HG02840 (cell line): ENCODE data around the gene TOP2A.

ENCODE experiments used
- ATAC-seq: cut with Tn5 transposase; IDR thresholded peaks from one replicate; pipeline ENCODE4 v1.9.1; 2021; ENCODE audit warnings: mild to moderate bottlenecking, moderate library complexity, moderate number of reproducible peaks; ENCODE audit not compliant: unreplicated experiment, low FRiP score

The TOP2A gene

DNA sequence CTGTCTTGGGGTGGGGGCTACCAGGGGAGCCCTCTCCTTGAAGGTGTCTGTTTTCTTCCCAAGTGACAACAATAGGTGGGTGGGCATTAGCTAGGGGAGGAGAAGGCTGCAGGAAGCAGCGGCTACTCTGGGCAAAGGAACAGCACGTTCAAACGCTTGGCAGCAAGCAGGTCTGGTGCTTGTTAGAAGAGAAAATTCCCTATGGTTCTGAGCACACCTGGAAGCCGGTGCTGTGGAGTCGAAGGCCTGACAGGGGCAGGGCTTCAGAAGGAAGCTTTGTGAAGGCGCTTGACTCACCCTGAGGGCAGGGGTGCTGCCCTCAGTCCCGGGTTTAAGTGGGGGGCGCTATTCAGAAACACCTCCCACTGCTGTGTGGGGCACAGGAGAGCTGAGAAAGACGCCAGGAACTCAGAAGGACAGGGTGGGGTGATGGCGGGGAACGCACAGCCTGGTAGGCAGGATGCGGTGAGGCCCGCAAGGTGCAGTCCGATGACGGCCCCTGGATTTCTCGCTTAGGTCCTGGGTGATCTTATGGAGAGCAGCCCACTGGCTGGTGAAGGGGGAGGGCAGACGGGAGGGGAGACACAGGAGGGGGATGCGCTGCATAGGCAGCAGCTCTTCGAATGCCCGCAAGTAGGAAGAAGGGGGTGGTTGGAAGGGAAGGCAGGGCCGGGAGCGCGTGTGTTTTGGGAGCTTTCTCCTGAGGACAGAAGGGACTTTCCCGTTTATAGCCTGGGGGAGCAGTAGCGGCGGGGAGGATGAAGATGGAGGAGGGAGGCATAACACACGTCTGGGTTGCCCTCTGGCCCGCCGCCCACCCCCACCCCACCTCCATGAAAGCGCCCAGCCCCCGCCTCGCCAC is 56.4 kb downstream of the TOP2A start:
- ATAC-seq: no peak

DNA sequence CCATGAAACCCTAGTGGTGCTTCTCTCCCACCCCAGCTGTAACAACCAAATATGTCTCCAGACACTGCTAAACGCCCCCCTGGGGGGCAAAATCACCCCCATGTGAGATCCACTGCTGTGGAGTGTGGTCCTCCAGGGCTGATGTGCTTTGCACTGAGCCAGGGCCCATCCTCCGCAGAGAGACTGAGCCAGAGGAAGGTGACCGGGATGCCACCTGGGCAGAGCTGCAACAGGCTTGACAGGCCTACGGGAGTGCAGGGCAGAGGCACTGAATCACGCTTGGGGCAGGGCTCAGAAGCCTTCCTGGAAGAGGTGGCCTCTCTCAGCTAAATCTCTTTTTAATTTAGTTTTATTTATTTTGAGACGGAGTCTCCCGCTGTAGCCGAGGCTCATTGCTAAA is 57.6 kb downstream of the TOP2A start:
- no peak for ATAC-seq

DNA sequence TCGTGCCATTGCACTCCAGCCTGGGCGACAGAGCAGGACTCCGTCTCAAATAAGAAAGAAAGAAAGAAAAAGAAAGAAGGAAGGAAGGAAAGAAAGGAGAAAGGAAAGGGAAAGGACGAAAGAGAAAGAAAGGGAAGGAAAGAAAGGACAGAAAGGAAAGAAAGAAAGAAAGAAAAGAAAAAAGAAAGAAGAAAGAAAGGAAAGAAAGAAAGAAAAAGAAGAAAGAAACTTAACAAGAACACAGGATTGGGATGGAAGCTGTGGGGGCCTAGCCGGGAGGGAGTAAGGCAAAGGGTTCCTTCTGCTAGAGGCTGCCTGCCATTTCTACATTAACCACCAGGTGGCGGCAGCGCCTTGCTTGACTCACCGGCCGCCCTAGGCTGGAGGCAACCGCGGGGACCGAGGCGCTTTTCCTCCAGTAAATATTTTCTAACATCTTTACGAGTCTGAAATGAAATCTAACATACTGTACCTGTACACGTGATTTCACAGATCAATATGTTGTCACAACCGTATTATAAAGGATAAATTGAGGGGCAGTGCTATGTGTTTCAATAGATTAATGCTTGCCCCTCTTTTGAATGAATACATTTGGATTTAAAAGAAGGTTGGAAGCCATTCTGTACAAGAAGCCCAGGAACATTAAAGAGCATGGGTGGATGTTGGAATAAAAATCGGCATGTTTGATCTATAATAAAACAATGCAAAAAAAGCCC is 59.2 kb downstream of the TOP2A start:
- ATAC-seq: no peak

DNA sequence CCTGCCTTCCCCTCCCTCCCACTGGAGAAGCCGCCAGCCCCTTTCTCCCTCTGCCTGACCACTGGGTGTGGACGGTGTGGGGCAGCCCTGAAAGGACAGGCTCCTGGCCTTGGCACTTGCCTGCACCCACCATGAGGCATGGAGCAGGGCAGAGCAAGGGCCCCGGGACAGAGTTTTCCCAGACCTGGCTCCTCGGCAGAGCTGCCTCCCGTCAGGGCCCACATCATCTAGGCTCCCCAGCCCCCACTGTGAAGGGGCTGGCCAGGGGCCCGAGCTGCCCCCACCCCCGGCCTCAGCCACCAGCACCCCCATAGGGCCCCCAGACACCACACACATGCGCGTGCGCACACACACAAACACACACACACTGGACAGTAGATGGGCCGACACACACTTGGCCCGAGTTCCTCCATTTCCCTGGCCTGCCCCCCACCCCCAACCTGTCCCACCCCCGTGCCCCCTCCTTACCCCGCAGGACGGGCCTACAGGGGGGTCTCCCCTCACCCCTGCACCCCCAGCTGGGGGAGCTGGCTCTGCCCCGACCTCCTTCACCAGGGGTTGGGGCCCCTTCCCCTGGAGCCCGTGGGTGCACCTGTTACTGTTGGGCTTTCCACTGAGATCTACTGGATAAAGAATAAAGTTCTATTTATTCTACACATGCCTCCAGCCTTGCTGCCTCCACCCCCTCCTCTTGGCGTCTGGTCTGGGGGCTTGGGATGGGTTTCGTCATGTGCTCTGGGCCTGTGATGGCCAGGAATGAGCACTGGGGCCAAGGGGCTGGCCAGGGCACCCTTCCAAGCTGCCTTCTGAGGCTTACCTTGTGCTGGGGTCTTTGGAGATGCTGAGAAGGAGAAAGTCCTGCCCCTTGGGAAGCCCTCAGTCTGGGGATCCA is 60.5 kb downstream of the TOP2A start:
- no peak for ATAC-seq

DNA sequence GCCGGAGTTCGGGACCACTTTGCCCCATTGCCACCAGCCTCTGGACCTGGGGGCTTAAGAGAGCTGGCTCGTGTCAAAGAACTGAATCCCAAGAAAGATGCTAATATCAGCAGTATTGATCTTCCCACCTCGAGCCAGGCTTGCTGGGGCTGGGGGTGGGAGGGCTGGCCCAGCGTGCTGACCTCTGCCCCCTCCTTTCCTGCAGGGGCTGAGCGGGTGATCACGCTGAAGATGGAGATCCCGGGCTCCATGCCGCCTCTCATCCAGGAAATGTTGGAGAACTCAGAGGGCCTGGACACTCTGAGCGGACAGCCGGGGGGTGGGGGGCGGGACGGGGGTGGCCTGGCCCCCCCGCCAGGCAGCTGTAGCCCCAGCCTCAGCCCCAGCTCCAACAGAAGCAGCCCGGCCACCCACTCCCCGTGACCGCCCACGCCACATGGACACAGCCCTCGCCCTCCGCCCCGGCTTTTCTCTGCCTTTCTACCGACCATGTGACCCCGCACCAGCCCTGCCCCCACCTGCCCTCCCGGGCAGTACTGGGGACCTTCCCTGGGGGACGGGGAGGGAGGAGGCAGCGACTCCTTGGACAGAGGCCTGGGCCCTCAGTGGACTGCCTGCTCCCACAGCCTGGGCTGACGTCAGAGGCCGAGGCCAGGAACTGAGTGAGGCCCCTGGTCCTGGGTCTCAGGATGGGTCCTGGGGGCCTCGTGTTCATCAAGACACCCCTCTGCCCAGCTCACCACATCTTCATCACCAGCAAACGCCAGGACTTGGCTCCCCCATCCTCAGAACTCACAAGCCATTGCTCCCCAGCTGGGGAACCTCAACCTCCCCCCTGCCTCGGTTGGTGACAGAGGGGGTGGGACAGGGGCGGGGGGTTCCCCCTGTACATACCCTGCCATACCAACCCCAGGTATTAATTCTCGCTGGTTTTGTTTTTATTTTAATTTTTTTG is 61.6 kb downstream of the TOP2A start:
- ATAC-seq: no peak

DNA sequence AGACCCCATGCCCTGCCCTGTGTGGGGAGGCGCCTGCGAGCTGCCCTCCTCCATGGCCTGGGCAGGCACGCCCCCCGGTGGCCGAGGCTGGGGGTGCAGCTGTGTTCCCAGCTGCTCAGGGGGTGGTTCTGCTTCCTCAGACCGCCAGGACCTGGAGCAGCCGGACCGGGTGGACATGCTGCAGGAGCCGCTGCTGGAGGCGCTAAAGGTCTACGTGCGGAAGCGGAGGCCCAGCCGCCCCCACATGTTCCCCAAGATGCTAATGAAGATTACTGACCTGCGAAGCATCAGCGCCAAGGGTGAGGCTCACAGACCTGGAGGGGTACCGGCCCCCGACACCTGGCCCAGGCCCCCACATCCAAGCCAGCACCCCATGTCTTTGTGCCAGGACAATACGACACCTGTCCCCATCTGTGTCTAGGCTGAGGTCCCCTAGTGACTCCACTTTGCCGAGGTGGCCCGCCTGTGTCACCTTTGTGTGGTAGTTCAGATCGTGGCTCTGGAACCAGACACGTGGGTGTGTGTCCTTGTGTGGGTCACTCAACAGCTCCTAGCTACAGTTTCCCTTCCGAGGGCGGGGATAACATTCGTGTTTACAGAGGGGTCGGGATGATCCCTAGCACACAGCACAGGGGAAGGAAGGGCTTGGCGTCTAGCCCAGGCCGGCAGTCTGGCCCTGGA is 62.4 kb downstream of the TOP2A start:
- ATAC-seq: no peak

DNA sequence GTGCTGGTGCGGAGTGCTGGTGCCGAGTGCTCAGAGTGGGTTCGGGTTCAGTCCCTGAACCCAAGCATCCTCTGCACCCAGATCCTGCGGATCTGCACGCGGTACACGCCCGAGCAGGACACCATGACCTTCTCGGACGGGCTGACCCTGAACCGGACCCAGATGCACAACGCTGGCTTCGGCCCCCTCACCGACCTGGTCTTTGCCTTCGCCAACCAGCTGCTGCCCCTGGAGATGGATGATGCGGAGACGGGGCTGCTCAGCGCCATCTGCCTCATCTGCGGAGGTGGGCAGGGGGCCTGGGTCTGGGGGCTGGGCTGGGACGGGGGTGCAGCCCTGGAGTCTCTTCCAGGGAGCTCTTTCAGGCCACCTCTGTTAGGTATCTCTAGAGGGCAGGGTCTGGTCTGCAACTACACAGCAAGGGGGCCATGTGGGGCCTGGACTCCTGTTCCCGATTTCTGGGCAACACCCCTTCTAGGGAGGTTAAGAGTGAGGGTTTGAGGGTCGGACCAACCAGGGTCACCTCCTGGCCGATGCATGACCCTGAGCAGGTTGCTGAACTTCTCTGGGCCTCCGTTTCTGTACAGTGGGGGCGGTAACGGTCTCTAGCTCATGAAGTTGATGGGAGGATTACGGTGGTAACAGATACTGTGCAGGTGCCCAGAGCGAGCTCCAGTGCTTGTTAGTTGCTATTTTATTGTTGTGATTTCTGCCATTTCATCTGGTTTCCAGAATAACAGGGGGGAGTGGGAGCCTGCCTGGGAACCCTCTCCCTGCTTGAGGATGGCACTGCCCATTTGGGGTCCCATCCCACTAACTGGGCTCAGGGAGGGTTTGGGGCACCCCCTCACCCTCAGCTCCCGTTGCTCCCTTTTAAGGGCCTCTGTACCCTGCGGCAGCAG is 63.2 kb downstream of the TOP2A start:
- no peak for ATAC-seq

DNA sequence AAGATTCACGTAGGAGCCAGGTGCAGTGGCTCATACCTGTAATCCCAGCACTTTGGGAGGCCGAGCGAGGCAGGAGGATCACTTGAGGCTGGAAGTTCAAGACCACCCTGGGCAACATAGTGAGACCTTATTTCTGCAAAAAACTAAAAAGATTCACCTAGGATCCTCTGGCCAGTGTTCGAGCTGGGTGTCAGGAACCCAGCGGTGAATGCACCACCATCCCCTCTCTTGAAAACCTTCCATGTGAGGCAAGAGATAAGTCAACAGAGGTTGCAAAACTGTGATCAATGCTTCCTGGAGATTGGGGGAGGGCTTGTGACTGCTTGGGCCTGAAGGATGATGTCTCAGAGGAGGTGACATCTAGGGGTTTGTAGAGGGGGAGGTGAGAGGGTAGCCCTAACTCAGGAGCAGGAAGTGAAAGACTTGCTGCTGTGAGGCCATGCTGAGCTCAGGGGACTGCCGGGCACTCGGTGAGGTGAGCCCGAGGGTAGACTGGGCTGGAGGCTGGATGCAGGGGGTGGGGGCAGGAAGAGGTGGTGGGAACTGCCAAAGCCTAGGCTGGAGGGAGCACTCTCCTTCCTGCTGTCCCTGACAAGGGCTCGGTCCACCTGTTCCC is 64.8 kb downstream of the TOP2A start:
- no peak for ATAC-seq

DNA sequence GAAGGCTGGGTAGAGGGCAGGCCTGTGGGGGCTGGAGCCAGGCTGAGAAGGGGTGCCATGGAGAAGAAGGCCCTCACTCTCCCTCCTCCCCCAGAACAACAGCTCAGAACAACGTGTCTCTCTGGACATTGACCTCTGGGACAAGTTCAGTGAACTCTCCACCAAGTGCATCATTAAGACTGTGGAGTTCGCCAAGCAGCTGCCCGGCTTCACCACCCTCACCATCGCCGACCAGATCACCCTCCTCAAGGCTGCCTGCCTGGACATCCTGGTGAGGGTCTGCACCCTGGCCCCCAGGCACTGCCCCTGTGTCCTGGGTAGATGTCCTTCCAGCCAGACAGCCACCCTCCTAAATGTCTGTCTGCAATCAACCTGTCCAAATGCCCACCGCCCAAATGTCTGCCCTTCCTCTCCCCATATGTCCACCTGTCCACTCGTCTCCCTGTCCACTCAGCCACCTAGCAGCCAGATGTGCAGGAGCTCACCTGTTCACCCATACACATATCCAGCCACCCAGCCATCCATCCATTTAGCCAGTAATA is 65.4 kb downstream of the TOP2A start:
- ATAC-seq: no peak

DNA sequence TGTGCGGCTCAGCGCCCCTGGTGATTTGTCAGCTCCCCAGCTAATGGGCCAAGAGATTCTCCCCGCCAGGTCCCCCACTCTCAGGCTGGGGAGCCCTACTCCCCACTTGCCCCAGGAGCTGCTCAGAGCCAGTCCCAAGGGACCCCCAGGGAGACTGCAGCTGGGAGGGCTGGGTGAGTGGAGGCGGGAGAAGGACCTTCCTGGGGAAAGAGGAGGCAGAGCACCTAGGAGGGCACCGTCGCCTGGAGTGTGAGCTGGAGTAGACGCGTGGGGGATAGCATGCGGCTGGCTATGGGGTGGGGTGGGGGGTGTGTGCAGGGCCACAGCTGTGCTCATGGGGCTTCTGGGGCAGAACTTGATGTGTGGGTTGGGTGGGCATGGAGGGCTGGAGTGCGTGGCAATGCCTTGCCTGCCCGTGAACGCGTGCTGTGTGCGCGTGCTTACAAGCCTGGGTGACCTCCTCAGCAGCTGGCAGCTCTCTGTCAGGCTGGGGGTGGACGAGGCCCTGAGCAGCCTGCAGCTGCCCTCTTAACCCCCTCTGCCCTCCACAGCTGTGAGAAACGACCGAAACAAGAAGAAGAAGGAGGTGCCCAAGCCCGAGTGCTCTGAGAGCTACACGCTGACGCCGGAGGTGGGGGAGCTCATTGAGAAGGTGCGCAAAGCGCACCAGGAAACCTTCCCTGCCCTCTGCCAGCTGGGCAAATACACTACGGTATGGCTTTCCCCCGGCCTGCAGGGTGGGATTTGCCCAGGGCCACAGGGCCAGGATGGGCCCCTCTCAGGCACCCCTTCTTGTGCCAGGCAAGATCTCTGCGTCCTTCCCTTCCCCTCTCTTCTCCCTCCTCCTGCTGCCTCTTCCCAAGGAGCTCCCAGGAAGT is 66.1 kb downstream of the TOP2A start:
- ATAC-seq: no peak

DNA sequence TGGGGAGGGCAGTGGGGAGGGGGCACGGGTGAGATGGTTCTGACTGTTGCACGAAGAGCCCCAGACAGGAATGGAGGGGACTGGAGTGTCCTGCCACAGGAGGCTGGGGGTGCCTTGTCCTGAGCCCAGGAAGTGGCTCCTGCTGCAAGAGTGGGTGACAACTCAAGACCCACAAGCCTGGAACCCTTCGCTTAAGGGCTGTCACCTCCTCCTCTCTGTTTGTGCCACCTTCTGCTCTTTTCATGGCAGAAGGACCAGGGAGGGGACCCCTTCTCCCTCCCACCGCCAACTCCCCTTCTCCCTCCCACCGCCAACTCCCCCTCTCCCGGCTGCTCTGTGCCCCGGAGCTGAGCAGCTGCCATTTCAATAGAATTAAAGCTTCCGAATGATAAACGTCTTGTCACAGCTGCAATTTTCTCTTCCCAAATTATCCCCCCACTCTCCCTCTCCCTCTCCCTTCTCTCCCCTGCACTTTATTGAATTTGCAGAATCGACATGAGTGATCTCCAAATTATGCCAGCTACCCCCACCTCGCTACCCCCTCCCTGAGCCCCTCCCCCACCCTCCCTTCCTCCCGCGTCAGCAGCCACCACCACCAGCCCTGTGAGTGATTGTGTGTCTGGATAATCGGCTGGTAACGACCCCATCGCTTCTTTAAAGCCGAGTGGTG is 66.9 kb downstream of the TOP2A start:
- no peak for ATAC-seq

DNA sequence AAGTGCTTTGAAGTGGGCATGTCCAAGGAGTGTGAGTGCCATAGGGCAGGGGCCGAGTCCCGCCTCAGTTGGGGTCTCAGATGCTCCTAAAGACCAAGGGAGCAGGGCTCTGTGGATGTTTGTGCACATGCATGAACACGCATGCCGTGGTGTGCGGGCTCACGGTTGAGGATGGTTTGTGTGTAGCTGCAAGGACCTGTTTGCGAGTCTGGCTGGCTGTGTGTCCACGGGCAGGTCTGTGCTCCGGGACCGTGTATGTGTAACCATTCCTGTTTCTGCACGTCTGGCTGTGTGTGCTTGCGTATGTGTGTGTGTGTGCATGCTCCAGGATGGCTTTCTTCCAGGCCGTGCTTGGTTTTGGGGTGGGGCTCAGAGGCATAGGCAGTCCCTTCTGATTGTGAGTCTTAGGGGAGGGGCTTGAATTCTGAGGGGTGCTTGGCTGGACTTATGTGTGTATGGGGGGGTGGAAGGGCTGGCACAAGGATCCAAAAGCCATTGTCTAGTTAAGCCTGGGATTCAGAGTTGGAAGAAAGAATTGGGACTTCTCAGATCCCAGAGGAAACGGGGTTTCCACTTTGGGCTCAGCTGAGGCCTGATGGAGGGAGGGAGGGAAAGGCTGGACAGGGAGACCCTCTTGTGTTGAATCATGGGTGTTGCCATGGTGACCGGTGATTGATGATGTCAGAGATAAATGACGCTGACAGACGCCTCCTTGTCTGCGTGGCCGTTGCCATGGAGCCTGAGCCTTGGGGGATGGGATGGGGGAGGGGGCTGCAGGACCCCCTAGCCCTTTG is 67.6 kb downstream of the TOP2A start:
- no peak for ATAC-seq

DNA sequence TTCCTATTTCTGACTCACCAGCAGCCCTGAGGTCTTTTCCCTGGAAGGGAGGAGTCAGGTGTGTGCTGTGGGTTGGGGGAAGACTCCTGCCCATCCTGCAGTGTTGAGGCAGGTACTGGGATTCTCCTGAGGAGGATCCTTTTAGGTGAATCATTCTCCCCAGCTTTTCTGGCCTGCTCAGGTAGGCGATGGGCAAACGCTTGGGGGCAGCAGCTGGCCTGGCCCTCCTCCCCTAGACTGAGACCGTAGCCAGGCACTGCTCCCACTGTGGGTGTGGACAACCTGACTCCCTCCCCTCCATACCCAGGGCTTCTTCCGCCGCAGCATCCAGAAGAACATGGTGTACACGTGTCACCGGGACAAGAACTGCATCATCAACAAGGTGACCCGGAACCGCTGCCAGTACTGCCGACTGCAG is 68.2 kb downstream of the TOP2A start:
- no peak for ATAC-seq

DNA sequence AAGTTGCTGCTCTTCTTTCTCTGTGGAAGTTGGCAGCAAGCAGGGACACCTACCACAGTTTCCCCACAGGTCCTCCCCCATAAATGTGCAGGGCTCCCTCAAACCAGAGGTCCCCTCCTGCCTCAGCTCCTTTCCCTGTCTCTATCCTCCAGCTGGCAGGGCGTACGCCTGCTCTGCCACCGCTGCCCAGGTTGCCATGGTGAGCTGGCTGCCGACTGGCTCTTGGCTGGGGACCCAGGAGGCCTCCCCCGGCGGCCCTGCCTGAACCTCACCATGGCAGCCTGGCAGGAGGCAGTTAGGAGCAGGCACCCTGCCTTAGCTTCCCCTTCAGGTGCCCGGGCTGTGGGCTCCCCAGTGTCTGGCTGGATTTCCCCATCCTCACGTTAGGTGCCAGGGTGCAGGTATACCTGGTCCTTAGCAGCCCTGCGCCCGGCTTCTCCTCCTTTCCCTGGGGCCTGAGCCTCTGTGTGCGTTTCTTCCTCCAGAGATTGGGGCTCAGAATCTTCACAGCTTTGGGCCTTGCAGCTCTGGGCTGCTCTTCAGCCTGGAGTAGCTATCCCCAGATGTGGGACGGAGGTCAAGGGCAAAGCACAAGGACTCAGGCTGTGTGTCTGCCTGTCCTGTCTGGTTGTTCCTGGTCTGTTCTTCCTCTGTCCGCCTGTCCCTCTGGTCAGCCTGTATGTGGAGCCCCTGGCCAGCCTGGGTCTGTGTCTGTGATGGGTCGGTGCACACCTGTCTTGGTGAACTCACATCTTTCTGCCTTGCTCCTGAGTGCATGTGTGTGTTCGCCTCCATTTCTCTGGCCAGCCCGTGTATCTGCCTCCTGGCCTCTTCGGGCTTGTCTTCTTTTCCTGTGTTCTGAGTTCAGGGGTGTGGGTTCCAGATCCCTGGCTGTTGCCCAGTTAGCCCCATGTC is 68.9 kb downstream of the TOP2A start:
- ATAC-seq: no peak
